ENCODE data around the gene ITPR2.

ITPR2 gene

GRCh38 chr12:26429070-26429691 lies 403.8 kb downstream of the ITPR2 start:
- H3K4me3 Mint-ChIP-seq, result no peak overlapping the region
- DNase-seq, result no peak
- no peaks in the 10 kb centered on the region for H3K9me3 Mint-ChIP-seq
- H3K36me3 Mint-ChIP-seq (ENCODE audit: low read depth), result no peaks in the 10 kb centered on the region
- no peaks in the 10 kb centered on the region for H3K4me1 Mint-ChIP-seq
- peaks cover 10% of the 10 kb centered on the region for H3K27me3 Mint-ChIP-seq (ENCODE audit: low read depth, poor library complexity)
- no peak overlapping the region for H3K27ac Mint-ChIP-seq
- no peak for TF ChIP-seq CTCF (IDR thresholded peaks at IDR 0.05)

GRCh38 chr12:26428420-26428819 lies 404.6 kb downstream of the ITPR2 start:
- Mint-ChIP-seq H3K27me3 (ENCODE audit: low read depth, poor library complexity) (peaks cover 10% of the 10 kb centered on the region), H3K27ac (no peak overlapping the region), H3K9me3 (no peaks in the 10 kb centered on the region), H3K4me1 (no peaks in the 10 kb centered on the region), H3K4me3 (no peak overlapping the region), H3K36me3 (ENCODE audit: low read depth) (no peaks in the 10 kb centered on the region)
- no peak for DNase-seq
- no peak for TF ChIP-seq CTCF (IDR thresholded peaks at IDR 0.05)

- no peak overlapping the region for H3K4me3 Mint-ChIP-seq
- TF ChIP-seq CTCF (IDR thresholded peaks at IDR 0.05), result no peak
- H3K9me3 Mint-ChIP-seq, result no peaks in the 10 kb centered on the region
- peaks cover 3% of the 10 kb centered on the region for H3K27me3 Mint-ChIP-seq (ENCODE audit: low read depth, poor library complexity)
- DNase-seq, result no peak
- H3K27ac Mint-ChIP-seq, result no peak overlapping the region
- no peaks in the 10 kb centered on the region for H3K4me1 Mint-ChIP-seq
- H3K36me3 Mint-ChIP-seq (ENCODE audit: low read depth), result no peaks in the 10 kb centered on the region
Measured at GRCh38 chr12:26426652-26427051, 406.3 kb downstream of the ITPR2 start.

GRCh38 chr12:26425587-26426260 lies 407.3 kb downstream of the ITPR2 start:
- DNase-seq, result no peak
- Mint-ChIP-seq H3K27me3 (ENCODE audit: low read depth, poor library complexity) (no peaks in the 10 kb centered on the region), H3K36me3 (ENCODE audit: low read depth) (no peaks in the 10 kb centered on the region), H3K9me3 (no peaks in the 10 kb centered on the region), H3K27ac (no peak overlapping the region), H3K4me1 (no peaks in the 10 kb centered on the region), H3K4me3 (no peak overlapping the region)
- TF ChIP-seq CTCF (IDR thresholded peaks at IDR 0.05), result no peak

- H3K27me3 Mint-ChIP-seq (ENCODE audit: low read depth, poor library complexity), result no peaks in the 10 kb centered on the region
- no peak for DNase-seq
Measured at GRCh38 chr12:26422839-26423398, 410.1 kb downstream of the ITPR2 start.

More at GRCh38 chr12:26422839-26423398, 410.1 kb downstream of the ITPR2 start:
- no peak for TF ChIP-seq CTCF (IDR thresholded peaks at IDR 0.05)
- Mint-ChIP-seq H3K27ac (no peak overlapping the region), H3K9me3 (peaks cover 3% of the 10 kb centered on the region), H3K4me3 (no peak overlapping the region), H3K36me3 (ENCODE audit: low read depth) (peaks cover 3% of the 10 kb centered on the region), H3K4me1 (no peaks in the 10 kb centered on the region)

Measured in nephron progenitor cell (in vitro differentiated cells).